AG04449 (cell line): ENCODE measurements around the gene FOXL1.
A peak's percentile ranks its signal among the peaks of the same experiment; 100 is the strongest.

Source experiments
- CTCF ChIA-PET: fragments of 350-600 bp; formaldehyde crosslinking; extraction: SDS; loops from one replicate; lab custom pipeline; 2021; ENCODE audit warnings: antibody characterized with exemption; lab: Yijun Ruan, JAX
- POLR2A ChIA-PET: fragments of 400-600, 350-600 bp; formaldehyde crosslinking; extraction: SDS; loops from one replicate; lab custom pipeline; 2020; ENCODE audit warnings: antibody characterized with exemption, inconsistent platforms; lab: Yijun Ruan, JAX
- DNase-seq: peaks from one replicate; pipeline ENCODE4 v3.0.0-alpha.2; 2010; ENCODE audit warnings: low read depth, low spot score
- H3K4me3 ChIP-seq: 2 replicates; pipeline ENCODE4 v1.5.1; 2011; ENCODE audit warnings: low read depth, mild to moderate bottlenecking, control low read depth, low read length
- CTCF ChIP-seq: IDR thresholded peaks from one replicate; pipeline ENCODE4 v1.5.1; 2011; ENCODE audit warnings: mild to moderate bottlenecking, moderate library complexity, low read length, control low read depth, inconsistent platforms; ENCODE audit not compliant: insufficient read depth; ENCODE audit errors: missing control alignments

The FOXL1 gene

DNA sequence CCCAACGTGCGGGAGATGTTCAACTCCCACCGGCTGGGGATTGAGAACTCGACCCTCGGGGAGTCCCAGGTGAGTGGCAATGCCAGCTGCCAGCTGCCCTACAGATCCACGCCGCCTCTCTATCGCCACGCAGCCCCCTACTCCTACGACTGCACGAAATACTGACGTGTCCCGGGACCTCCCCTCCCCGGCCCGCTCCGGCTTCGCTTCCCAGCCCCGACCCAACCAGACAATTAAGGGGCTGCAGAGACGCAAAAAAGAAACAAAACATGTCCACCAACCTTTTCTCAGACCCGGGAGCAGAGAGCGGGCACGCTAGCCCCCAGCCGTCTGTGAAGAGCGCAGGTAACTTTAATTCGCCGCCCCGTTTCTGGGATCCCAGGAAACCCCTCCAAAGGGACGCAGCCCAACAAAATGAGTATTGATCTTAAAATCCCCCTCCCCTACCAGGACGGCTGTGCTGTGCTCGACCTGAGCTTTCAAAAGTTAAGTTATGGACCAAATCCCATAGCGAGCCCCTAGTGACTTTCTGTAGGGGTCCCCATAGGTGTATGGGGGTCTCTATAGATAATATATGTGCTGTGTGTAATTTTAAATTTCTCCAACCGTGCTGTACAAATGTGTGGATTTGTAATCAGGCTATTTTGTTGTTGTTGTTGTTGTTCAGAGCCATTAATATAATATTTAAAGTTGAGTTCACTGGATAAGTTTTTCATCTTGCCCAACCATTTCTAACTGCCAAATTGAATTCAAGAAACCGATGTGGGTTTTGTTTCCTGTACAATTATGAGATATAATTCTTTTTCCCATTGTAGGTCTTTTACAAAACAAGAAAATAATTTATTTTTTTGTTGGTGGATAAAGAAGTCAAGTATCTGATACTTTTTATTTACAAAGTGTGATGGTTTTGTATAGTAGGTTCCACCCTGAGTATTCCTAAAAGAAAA, 9.4 kb upstream of the FOXL1 start:
- ChIA-PET POLR2A (interaction anchor here (1.8 kb wide), 1 partner anchor 9 kb away, joined by 5 read pairs; no protein-coding TSS in a partner anchor), CTCF (interaction anchor here (16.0 kb wide), 1 partner anchor 492 kb away, joined by 309 read pairs; no protein-coding TSS in a partner anchor)
- DNase-seq = no peak
- no peak for TF ChIP-seq CTCF
- H3K4me3 ChIP-seq = peak overlapping the region; percentile 91

DNA sequence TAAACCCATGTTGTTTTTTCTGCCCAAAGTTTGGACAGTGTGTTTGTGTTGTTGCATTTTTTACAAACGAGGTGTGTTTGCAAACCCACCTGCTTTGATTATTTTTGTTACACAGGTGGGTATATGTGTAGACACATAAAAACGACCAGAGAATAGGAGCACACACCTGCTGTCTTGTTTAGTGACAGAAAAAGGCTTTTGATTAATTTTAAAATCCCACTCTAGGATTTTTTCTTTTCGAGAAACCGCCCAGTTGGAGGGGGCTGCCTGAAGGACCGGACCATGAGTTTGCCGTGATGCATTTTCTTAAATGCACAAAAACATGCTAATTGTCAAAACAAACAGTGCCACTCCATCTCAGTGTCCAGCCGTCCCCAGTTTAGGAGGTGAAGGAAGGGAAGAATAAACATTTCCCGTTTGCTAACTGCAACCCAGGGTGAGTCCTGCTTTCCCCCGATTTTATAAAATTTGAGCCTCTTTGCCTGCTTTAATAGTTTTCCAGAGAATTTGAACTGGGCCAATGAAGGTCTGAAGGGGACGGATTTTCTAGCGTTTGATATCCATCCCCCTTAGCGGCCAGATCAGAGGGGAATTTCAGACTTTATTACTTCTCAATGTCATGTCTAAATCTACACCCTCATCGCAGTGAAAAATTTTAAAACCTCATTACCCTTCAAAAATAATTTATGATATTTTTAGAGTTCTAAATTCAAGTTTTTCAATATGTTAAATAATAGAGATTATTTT, 8.5 kb upstream of the FOXL1 start:
- peak overlapping the region; percentile 91 for H3K4me3 ChIP-seq
- no peak for TF ChIP-seq CTCF
- ChIA-PET CTCF (interaction anchor here (1.1 to 16.0 kb wide), 7 partner anchors 10 to 491 kb away, joined by 3 to 309 read pairs (median 6); no protein-coding TSS in a partner anchor), POLR2A (interaction anchor here (0.9 to 1.5 kb wide), 4 partner anchors 21 to 111 kb away, joined by 4 to 7 read pairs (median 5); no protein-coding TSS in a partner anchor)
- no peak for DNase-seq

GRCh38 chr16:86570558-86571529, 7.5 kb upstream of the FOXL1 start:
- no peak for TF ChIP-seq CTCF
- ChIA-PET POLR2A (interaction anchor here (0.5 to 1.5 kb wide), 8 partner anchors 9 to 359 kb away, joined by 3 to 7 read pairs (median 4); no protein-coding TSS in a partner anchor), CTCF (interaction anchor here (0.8 to 16.0 kb wide), 10 partner anchors 9 to 708 kb away, joined by 3 to 309 read pairs (median 5); no protein-coding TSS in a partner anchor)
- DNase-seq = no peak
- H3K4me3 ChIP-seq = peak overlapping the region; percentile 91

DNA sequence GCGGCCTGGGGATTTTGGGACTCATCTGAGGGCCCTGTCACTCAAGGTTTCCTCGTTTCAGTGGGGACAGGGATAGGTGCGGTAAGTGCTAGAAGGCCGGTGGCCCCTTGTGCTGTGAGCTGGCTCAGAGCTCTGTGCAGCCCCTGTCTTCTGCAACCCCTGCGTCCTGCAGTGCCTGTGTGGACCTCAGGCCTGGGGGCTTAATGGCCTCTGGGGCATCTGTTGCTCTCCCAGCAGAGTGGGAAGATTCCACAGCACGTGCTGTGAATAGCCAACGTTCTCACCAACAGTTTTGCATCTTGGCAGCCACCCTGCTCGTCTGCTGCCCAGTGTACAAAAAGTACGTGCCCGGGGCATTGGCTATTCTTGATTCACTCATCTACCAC, 6.8 kb upstream of the FOXL1 start:
- POLR2A ChIA-PET = interaction anchor here (0.5 to 1.5 kb wide), 4 partner anchors 17 to 354 kb away, joined by 3 to 6 read pairs (median 4); no protein-coding TSS in a partner anchor

More for the DNA sequence above, 6.8 kb upstream of the FOXL1 start:
- H3K4me3 ChIP-seq = peak overlapping the region; percentile 91
- CTCF ChIA-PET = interaction anchor here (0.8 to 16.0 kb wide), 8 partner anchors 9 to 707 kb away, joined by 3 to 309 read pairs (median 6); no protein-coding TSS in a partner anchor
- DNase-seq = no peak
- TF ChIP-seq CTCF = no peak
